ENCODE results near the gene LCMT1. TPM values are rescaled to one million over a fixed set of nuclear protein-coding genes. Genes with fewer than 3 reads are reported as not detected.

Gene LCMT1
- total and polyA plus RNA-seq, 9 of the 15 experiments (the other 6 are each of a cell fraction or from before 2014, with no cell fraction given) = 20.0 to 42.8 (median 32.3) TPM

DNA sequence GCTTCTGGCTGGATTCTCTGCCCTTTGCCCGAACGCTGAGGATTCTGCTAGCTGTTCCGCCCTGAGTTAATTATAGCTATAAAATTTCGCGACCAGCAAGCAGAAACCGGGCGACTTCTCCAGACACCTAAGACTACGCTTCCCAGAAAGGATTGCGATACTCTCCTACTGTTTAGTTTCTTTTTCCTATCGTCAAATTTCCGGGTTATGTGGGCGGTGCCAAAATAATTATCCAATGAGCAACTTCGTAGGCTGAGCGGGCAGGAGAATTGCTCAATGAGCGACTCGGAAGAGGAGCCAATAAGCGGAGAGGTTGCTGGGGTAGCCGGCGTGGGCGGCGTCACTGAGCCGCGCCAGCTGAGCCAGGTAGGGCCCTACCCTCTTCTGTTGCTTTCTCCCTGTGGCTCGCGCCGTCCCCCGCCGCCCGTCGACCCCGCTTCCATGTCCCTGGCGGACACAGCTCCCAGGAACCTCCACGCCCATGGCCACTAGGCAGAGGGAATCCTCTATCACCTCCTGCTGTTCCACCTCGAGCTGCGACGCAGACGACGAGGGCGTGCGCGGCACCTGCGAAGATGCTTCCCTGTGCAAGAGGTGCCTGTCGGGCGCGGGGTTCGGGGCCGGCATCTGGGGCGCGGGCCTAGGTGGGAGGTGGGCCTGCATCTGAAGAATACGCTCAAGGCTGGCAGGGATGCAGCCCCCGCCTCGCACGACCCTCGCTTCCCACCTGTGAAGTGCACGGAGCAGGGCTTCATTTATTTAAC is at the start of gene LCMT1 (continued):
- TF ChIP-seq ZNF280A (IDR thresholded peaks at IDR 0.05; ENCODE audit: low read depth, partially characterized antibody) (no peak), TEAD4 (IDR thresholded peaks at IDR 0.05; ENCODE audit: low read length) (no peak), TEAD4 (CRISPR knock-in tag; IDR thresholded peaks at IDR 0.05; ENCODE audit: borderline replicate concordance) (no peak), AFF4 (CRISPR knock-in tag; IDR thresholded peaks at IDR 0.05) (peak; percentile 47; the same call in 1 of the 2 replicates), ETV1 (tag; conservative IDR thresholded peaks at IDR 0.05; ENCODE audit: low read depth) (no peak), ZFP91 (CRISPR knock-in tag; IDR thresholded peaks at IDR 0.05) (no peak), BRCA1 (IDR thresholded peaks at IDR 0.05) (no peak), BRCA1 (CRISPR knock-in tag; IDR thresholded peaks at IDR 0.05) (no peak), ZBTB8A (IDR thresholded peaks at IDR 0.05; ENCODE audit: partially characterized antibody) (no peak)
- TF ChIP-seq, protein P1, sequence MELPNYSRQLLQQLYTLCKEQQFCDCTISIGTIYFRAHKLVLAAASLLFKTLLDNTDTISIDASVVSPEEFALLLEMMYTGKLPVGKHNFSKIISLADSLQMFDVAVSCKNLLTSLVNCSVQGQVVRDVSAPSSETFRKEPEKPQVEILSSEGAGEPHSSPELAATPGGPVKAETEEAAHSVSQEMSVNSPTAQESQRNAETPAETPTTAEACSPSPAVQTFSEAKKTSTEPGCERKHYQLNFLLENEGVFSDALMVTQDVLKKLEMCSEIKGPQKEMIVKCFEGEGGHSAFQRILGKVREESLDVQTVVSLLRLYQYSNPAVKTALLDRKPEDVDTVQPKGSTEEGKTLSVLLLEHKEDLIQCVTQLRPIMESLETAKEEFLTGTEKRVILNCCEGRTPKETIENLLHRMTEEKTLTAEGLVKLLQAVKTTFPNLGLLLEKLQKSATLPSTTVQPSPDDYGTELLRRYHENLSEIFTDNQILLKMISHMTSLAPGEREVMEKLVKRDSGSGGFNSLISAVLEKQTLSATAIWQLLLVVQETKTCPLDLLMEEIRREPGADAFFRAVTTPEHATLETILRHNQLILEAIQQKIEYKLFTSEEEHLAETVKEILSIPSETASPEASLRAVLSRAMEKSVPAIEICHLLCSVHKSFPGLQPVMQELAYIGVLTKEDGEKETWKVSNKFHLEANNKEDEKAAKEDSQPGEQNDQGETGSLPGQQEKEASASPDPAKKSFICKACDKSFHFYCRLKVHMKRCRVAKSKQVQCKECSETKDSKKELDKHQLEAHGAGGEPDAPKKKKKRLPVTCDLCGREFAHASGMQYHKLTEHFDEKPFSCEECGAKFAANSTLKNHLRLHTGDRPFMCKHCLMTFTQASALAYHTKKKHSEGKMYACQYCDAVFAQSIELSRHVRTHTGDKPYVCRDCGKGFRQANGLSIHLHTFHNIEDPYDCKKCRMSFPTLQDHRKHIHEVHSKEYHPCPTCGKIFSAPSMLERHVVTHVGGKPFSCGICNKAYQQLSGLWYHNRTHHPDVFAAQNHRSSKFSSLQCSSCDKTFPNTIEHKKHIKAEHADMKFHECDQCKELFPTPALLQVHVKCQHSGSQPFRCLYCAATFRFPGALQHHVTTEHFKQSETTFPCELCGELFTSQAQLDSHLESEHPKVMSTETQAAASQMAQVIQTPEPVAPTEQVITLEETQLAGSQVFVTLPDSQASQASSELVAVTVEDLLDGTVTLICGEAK (IDR thresholded peaks at IDR 0.05) = peak; percentile 87
- TF ChIP-seq, protein P1 (CRISPR knock-in tag; IDR thresholded peaks at IDR 0.05) = no peak

Measured in K562 (cell line).